Sigmoid colon (tissue), 7 donors: ENCODE data around the gene VDAC2. TPM values are rescaled to one million over a fixed set of nuclear protein-coding genes. Genes with fewer than 3 reads are reported as not detected.

Experiments
- DNase-seq: peaks from one replicate; pipeline ENCODE4 v3.0.0-alpha.2; 2019
- H3K27ac ChIP-seq, 4 donors: fragments of 200-600 bp; sonication (generic); one replicate each; pipeline ENCODE4 v1.5.1; 2016 to 2019; ENCODE audit warnings: mild to moderate bottlenecking in 1 of 4
- H3K27me3 ChIP-seq, 3 donors: fragments of 200-600 bp; sonication (generic); one replicate each; pipeline ENCODE4 v1.5.1; 2019; ENCODE audit warnings: mild to moderate bottlenecking in 1 of 3
- H3K36me3 ChIP-seq, 4 donors: fragments of 200-600 bp; sonication (generic); one replicate each; pipeline ENCODE4 v1.5.1; 2016 to 2019
- H3K4me1 ChIP-seq, 4 donors: fragments of 200-600 bp; sonication (generic); one replicate each; pipeline ENCODE4 v1.5.1; 2017 to 2019
- H3K4me3 ChIP-seq, 4 donors: fragments of 200-600 bp; sonication (generic); one replicate each; pipeline ENCODE4 v1.5.1; 2017 to 2019; ENCODE audit warnings: mild to moderate bottlenecking in 2 of 4, moderate library complexity in 1 of 4
- H3K9me3 ChIP-seq, 4 donors: fragments of 200-600 bp in 3 of 4; sonication (generic) in 3 of 4; one replicate each; pipeline versions ENCODE4 v1.5.1 to v1.6.1; 2013 to 2019
- CTCF ChIP-seq, 4 experiments: fragments of 450-650 bp in 3 of 4; fragments of 200-600 bp in 1 of 4; IDR thresholded peaks; one replicate each; pipeline ENCODE4 v1.5.1; 2016 to 2019; ENCODE audit warnings: antibody characterized with exemption in 4 of 4, mild to moderate bottlenecking in 3 of 4, moderate library complexity in 2 of 4
- EP300 ChIP-seq, 4 donors: sonication (generic); formaldehyde crosslinking; IDR thresholded peaks; one replicate each; pipeline ENCODE4 v1.6.1; 2017; ENCODE audit warnings: antibody characterized with exemption in 4 of 4
- POLR2A ChIP-seq, 2 donors: fragments of 450-650 bp; IDR thresholded peaks; one replicate each; pipeline ENCODE4 v1.6.1; 2016; ENCODE audit warnings: antibody characterized with exemption in 2 of 2, mild to moderate bottlenecking in 2 of 2, moderate library complexity in 2 of 2
- POLR2AphosphoS5 ChIP-seq, 4 donors: sonication (generic); formaldehyde crosslinking; IDR thresholded peaks; one replicate each; pipeline ENCODE4 v1.6.1; 2017; ENCODE audit warnings: antibody characterized with exemption in 4 of 4
- WGBS, 2 donors: extraction: QIAGEN DNeasy Blood & Tissue Kit; methylation state at CpG; one replicate each; pipeline ENCODE4 v1.1.7; 2013; 5-methylcytosine and 5-hydroxymethylcytosine counted together
- intact Hi-C: fragments of 100-400 bp; cut with DNase I; formaldehyde crosslinking; loops from one replicate; pipeline ENCODE4 v1.15.1; 2023
- polyA plus RNA-seq, 3 donors: library from polyadenylated mRNA; stranded (reverse); fragments of 200-250 nt; gene quantifications; one replicate each; pipeline ENCODE4 v1.2.3, GENCODE V29; 2013
- total RNA-seq, 4 donors: library from RNA; depleted of rRNA; stranded (reverse); fragments of >200 nt; gene quantifications; one replicate each; pipeline ENCODE4 v1.1.0, GENCODE V29; 2016
- donor health status: healthy with polysubstance abuse.
- donor health status: Bipolar disorder and iron deficiency.
- donor health status: healthy.

The VDAC2 gene
- total RNA-seq = 100 to 1,000 TPM; 205 to 253 (median 232) TPM
- 100 to 1,000 TPM; 232 to 437 (median 282) TPM for polyA plus RNA-seq

DNA sequence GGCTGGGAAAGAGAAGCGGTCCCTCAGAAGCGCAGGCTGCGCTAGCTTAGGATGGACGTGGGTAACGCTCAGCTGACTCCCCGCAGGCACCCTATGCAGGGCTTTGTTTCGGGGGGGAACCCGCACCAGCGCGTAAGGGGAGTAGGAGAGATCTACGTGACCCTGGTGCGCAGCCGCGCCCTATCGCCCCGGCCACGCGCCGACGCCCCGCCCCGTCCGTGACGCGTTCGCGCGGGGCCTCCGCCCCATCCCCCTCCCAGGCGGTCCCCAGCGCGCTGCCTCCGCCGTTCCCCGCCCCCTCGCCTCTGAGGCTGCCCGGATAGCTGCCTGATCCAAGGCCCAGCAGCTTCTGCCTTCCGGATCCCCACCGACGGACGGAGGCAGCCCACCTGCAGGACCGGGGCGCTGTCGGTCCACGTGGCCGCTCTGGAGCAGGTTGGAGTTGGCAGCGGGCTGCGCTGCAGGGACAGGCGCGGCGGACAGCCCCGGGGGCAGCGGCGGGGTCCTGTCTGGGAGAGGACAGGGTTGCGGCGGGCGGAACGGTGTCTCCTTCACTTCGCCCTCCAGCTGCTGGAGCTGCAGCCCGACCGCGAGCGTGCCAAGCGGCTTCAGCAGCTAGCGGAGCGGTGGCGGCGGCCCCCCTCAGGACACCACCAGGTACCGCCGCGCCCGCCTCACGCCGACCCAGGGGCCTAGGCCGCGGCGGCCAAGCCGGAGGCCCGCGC is at the start of gene VDAC2:
TSS of gene VDAC2 (plus strand) at position 515 of the 725 bp plus-strand sequence. CDS start 363 bp downstream, outside the sequence.
- no peak for TF ChIP-seq EP300 (IDR thresholded peaks at IDR 0.05)
- peak; percentile 91 to 96 (median 92) for TF ChIP-seq POLR2AphosphoS5 (IDR thresholded peaks at IDR 0.05)
- TF ChIP-seq POLR2A (IDR thresholded peaks at IDR 0.05) = peak; percentile 68 to 83
- WGBS, 2 donors = 0 to 1% methylated on average over 80 of the region's 80 CpGs
- H3K27ac ChIP-seq = peak within 1 kb of the TSS; percentile 99 to 100 (median 100)
- H3K36me3 ChIP-seq = peaks cover 7 to 36% (median 29%) of the 10 kb centered on the region in 4 donors
- H3K27me3 ChIP-seq = no peaks in the 10 kb centered on the region
- H3K4me1 ChIP-seq = peaks cover 0 to 64% (median 52%) of the 10 kb centered on the region in 4 donors
- intact Hi-C loops = loop anchor here (2.0 to 5.0 kb wide), 2 partner anchors 20 to 98 kb away; partner anchors contain the start of gene SAMD8
- peak within 1 kb of the TSS; percentile 70 to 96 (median 76) for H3K4me3 ChIP-seq
- H3K9me3 ChIP-seq = no peaks in the 10 kb centered on the region
- peak; percentile 95 for DNase-seq

DNA sequence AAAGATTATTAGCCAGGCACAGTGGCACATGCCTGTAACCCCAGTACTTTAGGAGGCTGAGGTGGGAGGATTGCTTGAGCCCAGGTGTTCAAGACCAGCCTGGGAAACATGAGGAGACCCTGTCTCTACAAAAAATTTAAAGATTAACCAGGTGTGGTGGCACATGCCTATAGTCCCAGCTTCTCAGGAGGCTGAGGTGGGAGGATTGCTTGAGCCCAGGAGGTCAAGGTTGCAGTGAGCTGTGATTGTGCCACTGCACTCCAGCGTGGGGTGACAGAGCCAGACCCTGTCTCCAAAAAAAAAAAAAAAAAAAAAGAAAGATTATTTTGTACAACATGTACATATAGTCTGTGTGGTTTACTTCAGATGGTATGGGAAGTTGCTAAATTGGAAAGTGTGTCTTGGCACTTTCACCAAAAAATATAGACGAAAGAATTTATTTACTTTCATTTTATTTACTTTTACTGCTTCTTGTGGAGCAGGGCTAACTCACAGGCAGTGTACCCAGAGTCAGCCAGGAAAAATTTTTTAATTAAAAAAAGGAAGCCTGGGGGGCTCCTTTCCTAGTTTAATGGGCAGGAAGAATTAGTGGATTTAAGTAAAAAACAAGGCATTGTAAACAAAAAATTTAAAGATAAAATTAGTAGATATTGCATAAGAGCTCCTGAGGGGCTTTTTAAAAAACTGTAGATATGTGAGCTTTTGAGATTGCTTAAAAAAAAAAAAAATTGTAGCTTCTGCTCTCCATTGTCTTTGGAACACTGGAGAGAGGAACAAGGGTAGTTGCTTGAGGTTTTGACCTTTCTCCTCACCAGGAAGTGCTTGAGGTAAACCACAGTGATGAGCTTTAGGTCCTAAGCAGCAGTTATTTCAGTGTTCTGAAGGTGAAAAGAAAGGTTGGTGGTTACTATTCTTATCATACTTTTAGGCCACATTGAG is 44.6 kb upstream of the VDAC2 start:
- H3K27me3 ChIP-seq = no peaks in the 10 kb centered on the region
- H3K4me1 ChIP-seq = peaks cover 0 to 13% (median 10%) of the 10 kb centered on the region in 4 donors
- intact Hi-C loops = loop anchor here (5.0 kb wide), 1 partner anchor 44 kb away; no protein-coding TSS in a partner anchor
- DNase-seq = no peak
- no peaks in the 10 kb centered on the region for H3K9me3 ChIP-seq
- WGBS, 2 donors = 46 to 55% methylated on average over 2 of the region's 2 CpGs
- peaks cover 0 to 30% (median 4%) of the 10 kb centered on the region in 4 donors for H3K36me3 ChIP-seq
- no peak for TF ChIP-seq POLR2AphosphoS5 (IDR thresholded peaks at IDR 0.05)
- no peak for TF ChIP-seq EP300 (IDR thresholded peaks at IDR 0.05)
- TF ChIP-seq CTCF (IDR thresholded peaks at IDR 0.05) = no peak
- TF ChIP-seq POLR2A (IDR thresholded peaks at IDR 0.05) = no peak
- no peak overlapping the region for H3K27ac ChIP-seq
- no peak overlapping the region for H3K4me3 ChIP-seq

GRCh38 chr10:75166623-75166972 is 44.0 kb upstream of the VDAC2 start:
- Histone ChIP-seq H3K27ac (no peak overlapping the region), H3K27me3 (no peaks in the 10 kb centered on the region), H3K4me1 (peaks cover 0 to 13% (median 10%) of the 10 kb centered on the region in 4 donors), H3K4me3 (no peak overlapping the region), H3K9me3 (no peaks in the 10 kb centered on the region), H3K36me3 (peaks cover 0 to 30% (median 4%) of the 10 kb centered on the region in 4 donors)
- WGBS, 2 donors = 34 to 44% methylated on average over 1 of the region's 1 CpG
- intact Hi-C loops = loop anchor here (5.0 kb wide), 1 partner anchor 44 kb away; no protein-coding TSS in a partner anchor
- no peak for DNase-seq
- TF ChIP-seq EP300 (IDR thresholded peaks at IDR 0.05) (no peak), CTCF (IDR thresholded peaks at IDR 0.05) (no peak), POLR2A (IDR thresholded peaks at IDR 0.05) (no peak), POLR2AphosphoS5 (IDR thresholded peaks at IDR 0.05) (no peak)

GRCh38 chr10:75168275-75168674 is 42.3 kb upstream of the VDAC2 start:
- WGBS, 2 donors = 94 to 96% methylated on average over 6 of the region's 6 CpGs
- H3K4me3 ChIP-seq = no peak overlapping the region
- peaks cover 0 to 13% (median 10%) of the 10 kb centered on the region in 4 donors for H3K4me1 ChIP-seq
- intact Hi-C loops = loop anchor here (5.0 kb wide), 1 partner anchor 46 kb away; no protein-coding TSS in a partner anchor
- TF ChIP-seq POLR2A (IDR thresholded peaks at IDR 0.05) (no peak), CTCF (IDR thresholded peaks at IDR 0.05) (no peak), EP300 (IDR thresholded peaks at IDR 0.05) (no peak), POLR2AphosphoS5 (IDR thresholded peaks at IDR 0.05) (no peak)
- no peaks in the 10 kb centered on the region for H3K9me3 ChIP-seq
- H3K27ac ChIP-seq = no peak overlapping the region
- H3K36me3 ChIP-seq = peaks cover 0 to 30% (median 4%) of the 10 kb centered on the region in 4 donors
- no peak for DNase-seq
- no peaks in the 10 kb centered on the region for H3K27me3 ChIP-seq
